Muscle layer of colon (tissue), 2 donors: ENCODE measurements around the gene C1QL2.

Experiments
- H3K27ac ChIP-seq: one replicate; pipeline ENCODE4 v1.7.0; 2013; ENCODE audit warnings: low read depth, mild to moderate bottlenecking, low read length, moderate library complexity
- H3K27me3 ChIP-seq, 2 donors: one replicate each; pipeline ENCODE4 v1.7.0; 2013; ENCODE audit warnings: low read length in 2 of 2, mild to moderate bottlenecking in 2 of 2; ENCODE audit not compliant: insufficient read depth in 2 of 2, control insufficient read depth in 1 of 2
- H3K36me3 ChIP-seq: one replicate; pipeline ENCODE4 v1.7.0; 2013; ENCODE audit warnings: mild to moderate bottlenecking, low read length; ENCODE audit not compliant: insufficient read depth
- H3K4me1 ChIP-seq: one replicate; pipeline ENCODE4 v1.7.0; 2013; ENCODE audit warnings: mild to moderate bottlenecking, low read length; ENCODE audit not compliant: insufficient read depth
- H3K4me3 ChIP-seq, 2 donors: one replicate each; pipeline ENCODE4 v1.7.0; 2013; ENCODE audit warnings: low read length in 2 of 2, low read depth in 1 of 2, mild to moderate bottlenecking in 1 of 2, moderate library complexity in 1 of 2
- H3K9ac ChIP-seq: one replicate; pipeline ENCODE4 v1.7.0; 2013; ENCODE audit warnings: low read length
- H3K9me3 ChIP-seq: one replicate; pipeline ENCODE4 v1.7.0; 2013; ENCODE audit warnings: mild to moderate bottlenecking, low read length
- donor health status: abdominal sarcoma.
- donor health status: Adenocarcinoma of cecum.

Gene C1QL2

GRCh38 chr2:119196301-119197125 is 38.0 kb upstream of the C1QL2 start:
- Histone ChIP-seq H3K9ac (no peak overlapping the region), H3K36me3 (no peaks in the 10 kb centered on the region), H3K4me3 (no peak overlapping the region), H3K4me1 (no peaks in the 10 kb centered on the region), H3K27me3 (peaks cover 0 to 3% of the 10 kb centered on the region in 2 donors), H3K9me3 (no peaks in the 10 kb centered on the region), H3K27ac (no peak overlapping the region)

GRCh38 chr2:119195887-119196286 is 37.3 kb upstream of the C1QL2 start:
- H3K4me1 ChIP-seq: no peaks in the 10 kb centered on the region
- no peaks in the 10 kb centered on the region for H3K9me3 ChIP-seq
- no peak overlapping the region for H3K9ac ChIP-seq
- H3K36me3 ChIP-seq: no peaks in the 10 kb centered on the region
- peaks cover 0 to 3% of the 10 kb centered on the region in 2 donors for H3K27me3 ChIP-seq
- H3K4me3 ChIP-seq: no peak overlapping the region
- H3K27ac ChIP-seq: no peak overlapping the region

GRCh38 chr2:119195001-119195400 is 36.5 kb upstream of the C1QL2 start:
- no peaks in the 10 kb centered on the region for H3K4me1 ChIP-seq
- H3K36me3 ChIP-seq: no peaks in the 10 kb centered on the region
- H3K27ac ChIP-seq: no peak overlapping the region
- H3K9ac ChIP-seq: no peak overlapping the region
- peaks cover 0 to 3% of the 10 kb centered on the region in 2 donors for H3K27me3 ChIP-seq
- H3K9me3 ChIP-seq: no peaks in the 10 kb centered on the region
- no peak overlapping the region for H3K4me3 ChIP-seq

GRCh38 chr2:119192893-119193292 is 34.3 kb upstream of the C1QL2 start:
- Histone ChIP-seq H3K9ac (no peak overlapping the region), H3K36me3 (no peaks in the 10 kb centered on the region), H3K27me3 (peaks cover 0 to 3% of the 10 kb centered on the region in 2 donors), H3K9me3 (no peaks in the 10 kb centered on the region), H3K4me1 (no peaks in the 10 kb centered on the region), H3K27ac (no peak overlapping the region), H3K4me3 (no peak overlapping the region)

- no peaks in the 10 kb centered on the region for H3K4me1 ChIP-seq
- H3K27ac ChIP-seq: no peak overlapping the region
- H3K4me3 ChIP-seq: no peak overlapping the region
- no peaks in the 10 kb centered on the region for H3K9me3 ChIP-seq
- H3K27me3 ChIP-seq: no peaks in the 10 kb centered on the region
- H3K9ac ChIP-seq: no peak overlapping the region
- no peaks in the 10 kb centered on the region for H3K36me3 ChIP-seq
Observed at GRCh38 chr2:119190321-119191111, 32.0 kb upstream of the C1QL2 start.

- Histone ChIP-seq H3K27ac (no peak overlapping the region), H3K4me1 (no peaks in the 10 kb centered on the region), H3K4me3 (no peak overlapping the region), H3K36me3 (no peaks in the 10 kb centered on the region), H3K9ac (no peak overlapping the region), H3K27me3 (no peaks in the 10 kb centered on the region), H3K9me3 (no peaks in the 10 kb centered on the region)
Observed at GRCh38 chr2:119184512-119184911, 26.0 kb upstream of the C1QL2 start.

- Histone ChIP-seq H3K36me3 (no peaks in the 10 kb centered on the region), H3K9me3 (no peaks in the 10 kb centered on the region), H3K4me3 (no peak overlapping the region), H3K9ac (no peak overlapping the region), H3K27me3 (no peaks in the 10 kb centered on the region), H3K27ac (no peak overlapping the region), H3K4me1 (no peaks in the 10 kb centered on the region)
Observed at GRCh38 chr2:119181791-119182445, 23.4 kb upstream of the C1QL2 start.

GRCh38 chr2:119181391-119181790 is 22.8 kb upstream of the C1QL2 start:
- H3K27ac ChIP-seq: no peak overlapping the region
- no peaks in the 10 kb centered on the region for H3K4me1 ChIP-seq
- H3K4me3 ChIP-seq: no peak overlapping the region
- no peaks in the 10 kb centered on the region for H3K9me3 ChIP-seq
- no peaks in the 10 kb centered on the region for H3K27me3 ChIP-seq
- no peaks in the 10 kb centered on the region for H3K36me3 ChIP-seq
- no peak overlapping the region for H3K9ac ChIP-seq

- Histone ChIP-seq H3K27ac (no peak overlapping the region), H3K27me3 (no peaks in the 10 kb centered on the region), H3K9ac (no peak overlapping the region), H3K9me3 (no peaks in the 10 kb centered on the region), H3K36me3 (no peaks in the 10 kb centered on the region), H3K4me3 (no peak overlapping the region), H3K4me1 (no peaks in the 10 kb centered on the region)
Observed at GRCh38 chr2:119180892-119181291, 22.3 kb upstream of the C1QL2 start.

GRCh38 chr2:119179991-119180390 is 21.4 kb upstream of the C1QL2 start:
- no peak overlapping the region for H3K9ac ChIP-seq
- no peak overlapping the region for H3K4me3 ChIP-seq
- no peaks in the 10 kb centered on the region for H3K4me1 ChIP-seq
- no peaks in the 10 kb centered on the region for H3K27me3 ChIP-seq
- H3K9me3 ChIP-seq: no peaks in the 10 kb centered on the region
- no peak overlapping the region for H3K27ac ChIP-seq
- no peaks in the 10 kb centered on the region for H3K36me3 ChIP-seq

GRCh38 chr2:119179202-119179601 is 20.7 kb upstream of the C1QL2 start:
- Histone ChIP-seq H3K9me3 (no peaks in the 10 kb centered on the region), H3K27me3 (no peaks in the 10 kb centered on the region), H3K4me1 (no peaks in the 10 kb centered on the region), H3K27ac (no peak overlapping the region), H3K36me3 (no peaks in the 10 kb centered on the region), H3K4me3 (no peak overlapping the region), H3K9ac (no peak overlapping the region)
